H9 (cell line): Measurements from ENCODE around the gene IQCE. TPM values are rescaled to one million over a fixed set of nuclear protein-coding genes. Genes with fewer than 3 reads are reported as not detected.
A peak's percentile ranks its signal among the peaks of the same experiment; 100 is the strongest.

Experiments
- DNase-seq: peaks from one replicate; pipeline ENCODE4 v3.0.0-alpha.2; 2017
- H2AFZ ChIP-seq: one replicate; pipeline ENCODE4 v1.6.1; 2013; ENCODE audit warnings: mild to moderate bottlenecking, low read length, control low read depth, moderate library complexity
- H2AK5ac ChIP-seq: 2 replicates; pipeline ENCODE4 v1.6.1; 2013; ENCODE audit warnings: low read length, control low read depth, mixed read lengths; ENCODE audit not compliant: insufficient read length
- H2BK120ac ChIP-seq: one replicate; pipeline ENCODE4 v1.6.1; 2013; ENCODE audit warnings: low read depth, mild to moderate bottlenecking, low read length, control low read depth, inconsistent platforms; ENCODE audit not compliant: poor library complexity, severe bottlenecking
- H2BK12ac ChIP-seq: 2 replicates; pipeline ENCODE4 v1.6.1; 2013; ENCODE audit warnings: low read length, control low read depth, mixed read lengths, low read depth; ENCODE audit not compliant: insufficient read length
- H2BK15ac ChIP-seq: 2 replicates; pipeline ENCODE4 v1.6.1; 2013; ENCODE audit warnings: low read depth, low read length, control low read depth
- H2BK20ac ChIP-seq: one replicate; pipeline ENCODE4 v1.6.1; 2013; ENCODE audit warnings: low read depth, mild to moderate bottlenecking, low read length, control low read depth, inconsistent platforms; ENCODE audit not compliant: poor library complexity, severe bottlenecking
- H2BK5ac ChIP-seq: 2 replicates; pipeline ENCODE4 v1.6.1; 2013; ENCODE audit warnings: low read length, control low read depth, mixed read lengths; ENCODE audit not compliant: insufficient read length
- H3K14ac ChIP-seq: 2 replicates; pipeline ENCODE4 v1.6.1; 2013; ENCODE audit warnings: low read length, control low read depth; ENCODE audit not compliant: insufficient read depth
- H3K18ac ChIP-seq: 2 replicates; pipeline ENCODE4 v1.6.1; 2013; ENCODE audit warnings: low read depth, mild to moderate bottlenecking, mixed read lengths, low read length, control low read depth; ENCODE audit not compliant: insufficient read length
- H3K23ac ChIP-seq: 2 replicates; pipeline ENCODE4 v1.6.1; 2013; ENCODE audit warnings: low read length, control low read depth, mixed read lengths, low read depth; ENCODE audit not compliant: insufficient read length
- H3K23me2 ChIP-seq: 2 replicates; pipeline ENCODE4 v1.6.1; 2013; ENCODE audit warnings: low read depth, mild to moderate bottlenecking, mixed read lengths, low read length, control low read depth; ENCODE audit not compliant: insufficient read length, poor library complexity, severe bottlenecking
- H3K27ac ChIP-seq: 2 replicates; pipeline ENCODE4 v1.5.1; 2013; ENCODE audit warnings: low read length, control low read depth, mixed read lengths, low read depth; ENCODE audit not compliant: insufficient read length
- H3K27me3 ChIP-seq: 2 replicates; pipeline ENCODE4 v1.6.1; 2013; ENCODE audit warnings: low read length, control low read depth, inconsistent platforms; ENCODE audit not compliant: insufficient read depth
- H3K4ac ChIP-seq: 2 replicates; pipeline ENCODE4 v1.6.1; 2013; ENCODE audit warnings: low read depth, mild to moderate bottlenecking, control low read depth, inconsistent platforms, low read length, moderate library complexity
- H3K4me1 ChIP-seq: 2 replicates; pipeline ENCODE4 v1.6.1; 2013; ENCODE audit warnings: low read length, control low read depth, inconsistent platforms; ENCODE audit not compliant: insufficient read depth
- H3K4me2 ChIP-seq: 2 replicates; pipeline ENCODE4 v1.6.1; 2013; ENCODE audit warnings: low read length, control low read depth, mixed read lengths; ENCODE audit not compliant: insufficient read length, insufficient read depth
- H3K56ac ChIP-seq: 2 replicates; pipeline ENCODE4 v1.6.1; 2013; ENCODE audit warnings: low read depth, mild to moderate bottlenecking, mixed read lengths, low read length, control low read depth; ENCODE audit not compliant: insufficient read length
- H3K79me1 ChIP-seq: 2 replicates; pipeline ENCODE4 v1.6.1; 2013; ENCODE audit warnings: low read depth, mild to moderate bottlenecking, moderate library complexity, low read length, control low read depth, inconsistent platforms; ENCODE audit not compliant: insufficient read depth, poor library complexity, severe bottlenecking
- H3K79me2 ChIP-seq: 2 replicates; pipeline ENCODE4 v1.6.1; 2013; ENCODE audit warnings: low read length, control low read depth, inconsistent platforms; ENCODE audit not compliant: insufficient read depth
- H3K9ac ChIP-seq: 2 replicates; pipeline ENCODE4 v1.6.1; 2013; ENCODE audit warnings: low read length, control low read depth, mixed read lengths; ENCODE audit not compliant: insufficient read length; ENCODE audit errors: extremely low read depth
- H3K9me3 ChIP-seq: one replicate; pipeline ENCODE4 v1.6.1; 2013; ENCODE audit warnings: low read depth, low read length, inconsistent platforms; ENCODE audit not compliant: control insufficient read depth
- H3T11ph ChIP-seq: one replicate; pipeline ENCODE4 v1.6.1; 2013; ENCODE audit warnings: mild to moderate bottlenecking, low read length, control low read depth, inconsistent platforms
- H4K20me1 ChIP-seq: one replicate; pipeline ENCODE4 v1.6.1; 2013; ENCODE audit not compliant: control insufficient read depth, insufficient read length, insufficient read depth
- H4K5ac ChIP-seq: 2 replicates; pipeline ENCODE4 v1.6.1; 2013; ENCODE audit warnings: low read depth, mild to moderate bottlenecking, mixed read lengths, low read length, control low read depth; ENCODE audit not compliant: insufficient read length
- H4K8ac ChIP-seq: replicated peaks from 2 replicates; pipeline ENCODE4 v1.6.1; 2013; ENCODE audit warnings: low read length, control low read depth, mixed read lengths, low read depth; ENCODE audit not compliant: insufficient read length
- H4K91ac ChIP-seq: 2 replicates; pipeline ENCODE4 v1.6.1; 2013; ENCODE audit warnings: low read depth, mild to moderate bottlenecking, moderate library complexity, mixed read lengths, low read length, control low read depth; ENCODE audit not compliant: insufficient read length
- H3K27ac Mint-ChIP-seq, 3 experiments: 2 replicates in 2 of 3; 3 replicates in 1 of 3; pipeline ENCODE4 v1.8.0; 2020 to 2021; ENCODE audit warnings: mixed read lengths in 3 of 3, mild to moderate bottlenecking in 1 of 3, moderate library complexity in 1 of 3
- H3K27me3 Mint-ChIP-seq: 2 replicates; pipeline ENCODE4 v1.8.0; 2021; ENCODE audit warnings: low read depth, mild to moderate bottlenecking, moderate library complexity, mixed read lengths
- H3K36me3 Mint-ChIP-seq, 3 experiments: 2 replicates in 2 of 3; 3 replicates in 1 of 3; pipeline ENCODE4 v1.8.0; 2020 to 2021; ENCODE audit warnings: low read depth in 3 of 3, mixed read lengths in 3 of 3; ENCODE audit not compliant: insufficient read depth in 1 of 3
- H3K4me1 Mint-ChIP-seq, 2 experiments: 2 replicates each; pipeline ENCODE4 v1.8.0; 2020; ENCODE audit warnings: mixed read lengths in 2 of 2
- H3K4me3 Mint-ChIP-seq, 2 experiments: 2 replicates in 1 of 2; 3 replicates in 1 of 2; pipeline ENCODE4 v1.8.0; 2020 to 2021; ENCODE audit warnings: mild to moderate bottlenecking in 2 of 2, mixed read lengths in 2 of 2, moderate library complexity in 1 of 2
- H3K9me3 Mint-ChIP-seq, 2 experiments: 2 replicates in 1 of 2; 3 replicates in 1 of 2; pipeline ENCODE4 v1.8.0; 2020; ENCODE audit warnings: mild to moderate bottlenecking in 2 of 2, mixed read lengths in 2 of 2, moderate library complexity in 1 of 2
- whole genome bisulfite sequencing: extraction: QIAGEN DNeasy Blood & Tissue Kit; methylation state at CpG from one replicate; pipeline ENCODE4 v1.1.7; 2013; ENCODE audit warnings: missing lambda C conversion rate, low lambda C conversion rate, mixed read lengths; ENCODE audit not compliant: insufficient read length; ENCODE audit errors: extremely low coverage; 5-methylcytosine and 5-hydroxymethylcytosine counted together
- total RNA-seq: library from RNA; stranded (reverse); gene quantifications from 2 replicates; pipeline ENCODE4 v1.2.1, GENCODE V29; 2021
- TF ChIP-seq, protein P1 (sequence below): fragments of 200-600 bp; sonication (generic); conservative IDR thresholded peaks from 3 replicates; pipeline ENCODE4 v1.8.0; 2021; ENCODE audit warnings: antibody characterized with exemption, mild to moderate bottlenecking

IQCE gene
- total RNA-seq, 1 experiment from 2014 or later: 7.0 TPM

DNA sequence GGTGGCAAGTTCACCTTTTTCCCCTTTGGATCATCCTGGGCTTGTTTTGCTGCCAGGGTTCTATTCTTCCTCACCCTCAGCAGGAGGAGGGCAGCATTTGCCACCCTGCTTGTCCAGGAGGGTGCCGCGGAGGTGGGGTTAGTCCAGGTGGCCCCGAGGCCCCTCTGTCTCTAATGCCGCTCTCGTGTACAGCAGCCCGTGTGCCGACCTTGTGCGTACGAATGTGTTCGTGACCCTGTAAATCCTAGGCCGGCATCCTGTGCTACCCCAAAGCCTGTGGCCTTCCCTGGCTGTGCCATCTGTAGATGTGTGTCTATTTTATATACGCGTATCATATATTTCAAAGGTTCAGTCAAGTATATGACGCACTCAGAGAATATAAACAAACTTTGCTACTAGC lies 10.6 kb downstream of the IQCE start:
- Mint-ChIP-seq H3K4me3 (no peak overlapping the region), H3K9me3 (no peaks in the 10 kb centered on the region), H3K27me3 (no peaks in the 10 kb centered on the region), H3K4me1 (peaks cover 9 to 15% of the 10 kb centered on the region in 2 experiments), H3K36me3 (no peaks in the 10 kb centered on the region; a peak in 1 of 7 replicates), H3K27ac (peak overlapping the region in 1 of 3 experiments; percentile 49; a peak in 1 of 7 replicates)
- Histone ChIP-seq H3K9ac (no peak overlapping the region), H4K8ac (no peak overlapping the region), H2BK20ac (no peak overlapping the region), H3K4me2 (no peak overlapping the region), H3K27ac (no peak overlapping the region), H2BK120ac (no peak overlapping the region), H4K91ac (no peak overlapping the region), H3K79me2 (no peaks in the 10 kb centered on the region), H3K23me2 (no peaks in the 10 kb centered on the region), H2AK5ac (no peak overlapping the region), H3T11ph (no peak overlapping the region), H3K14ac (no peak overlapping the region), H3K4me1 (no peaks in the 10 kb centered on the region), H2BK12ac (no peak overlapping the region), H3K4ac (no peak overlapping the region), H2BK5ac (no peak overlapping the region), H3K9me3 (no peaks in the 10 kb centered on the region), H2BK15ac (no peak overlapping the region), H3K18ac (no peak overlapping the region), H4K20me1 (no peaks in the 10 kb centered on the region), H3K79me1 (no peaks in the 10 kb centered on the region), H3K27me3 (no peaks in the 10 kb centered on the region), H3K23ac (no peak overlapping the region), H4K5ac (no peak overlapping the region), H3K56ac (no peak overlapping the region), H2AFZ (no peak overlapping the region)
- TF ChIP-seq, protein P1, sequence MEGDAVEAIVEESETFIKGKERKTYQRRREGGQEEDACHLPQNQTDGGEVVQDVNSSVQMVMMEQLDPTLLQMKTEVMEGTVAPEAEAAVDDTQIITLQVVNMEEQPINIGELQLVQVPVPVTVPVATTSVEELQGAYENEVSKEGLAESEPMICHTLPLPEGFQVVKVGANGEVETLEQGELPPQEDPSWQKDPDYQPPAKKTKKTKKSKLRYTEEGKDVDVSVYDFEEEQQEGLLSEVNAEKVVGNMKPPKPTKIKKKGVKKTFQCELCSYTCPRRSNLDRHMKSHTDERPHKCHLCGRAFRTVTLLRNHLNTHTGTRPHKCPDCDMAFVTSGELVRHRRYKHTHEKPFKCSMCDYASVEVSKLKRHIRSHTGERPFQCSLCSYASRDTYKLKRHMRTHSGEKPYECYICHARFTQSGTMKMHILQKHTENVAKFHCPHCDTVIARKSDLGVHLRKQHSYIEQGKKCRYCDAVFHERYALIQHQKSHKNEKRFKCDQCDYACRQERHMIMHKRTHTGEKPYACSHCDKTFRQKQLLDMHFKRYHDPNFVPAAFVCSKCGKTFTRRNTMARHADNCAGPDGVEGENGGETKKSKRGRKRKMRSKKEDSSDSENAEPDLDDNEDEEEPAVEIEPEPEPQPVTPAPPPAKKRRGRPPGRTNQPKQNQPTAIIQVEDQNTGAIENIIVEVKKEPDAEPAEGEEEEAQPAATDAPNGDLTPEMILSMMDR: no peak
- no CpG with 5 or more reads among the region's 14 CpGs for WGBS
- DNase-seq: no peak
